Measurements from ENCODE around the gene HOGA1. TPM values are rescaled to one million over a fixed set of nuclear protein-coding genes. Genes with fewer than 3 reads are reported as not detected.

HOGA1 gene
- total RNA-seq, 8 experiments from 2014 or later: 0.27 to 11.5 (median 1.7) TPM

- in situ Hi-C loops (cut with MboI; ENCODE audit: low pct_unique_long_range_greater_than_20kb in 2 of 9, low sequenced_read_pairs in 9 of 9, unreplicated experiment in 9 of 9): no loop called here
- 67 to 100% (median 95%) methylated on average over 2 to 3 of the region's 15 CpGs; no CpG with 5 or more reads in 6 of the 10 experiments for WGBS, 10 experiments
Observed at GRCh38 chr10:97590082-97590747, 6.0 kb downstream of the HOGA1 start.

GRCh38 chr10:97590748-97591495, 6.7 kb downstream of the HOGA1 start:
- no peak for ATAC-seq (replicated peaks in 6 of 8)
- Histone ChIP-seq H3K27ac (no peak overlapping the region), H3K4me3 (no peak overlapping the region), H3K4me1 (replicated peaks in 1 of 2) (no peaks in the 10 kb centered on the region)
- in situ Hi-C loops (cut with MboI; ENCODE audit: low pct_unique_long_range_greater_than_20kb in 2 of 9, low sequenced_read_pairs in 9 of 9, unreplicated experiment in 9 of 9): no loop called here
- 10 to 100% (median 59%) methylated on average over 1 to 2 of the region's 5 CpGs; no CpG with 5 or more reads in 2 of the 10 experiments for WGBS, 10 experiments

More at GRCh38 chr10:97590082-97590747, 6.0 kb downstream of the HOGA1 start:
- Histone ChIP-seq H3K27ac (no peak overlapping the region), H3K4me1 (replicated peaks in 1 of 2) (no peaks in the 10 kb centered on the region), H3K4me3 (no peak overlapping the region)
- ATAC-seq (replicated peaks in 6 of 8): no peak

- in situ Hi-C loops (cut with MboI; ENCODE audit: low pct_unique_long_range_greater_than_20kb in 2 of 9, low sequenced_read_pairs in 9 of 9, unreplicated experiment in 9 of 9): no loop called here
- no peak overlapping the region for H3K27ac ChIP-seq
- H3K4me1 ChIP-seq (replicated peaks in 1 of 2): no peaks in the 10 kb centered on the region
- no peak overlapping the region for H3K4me3 ChIP-seq
- 14 to 100% (median 89%) methylated on average over 1 to 4 of the region's 4 CpGs; no CpG with 5 or more reads in 1 of the 10 experiments for WGBS, 10 experiments
- no peak for ATAC-seq (replicated peaks in 6 of 8)
Observed at GRCh38 chr10:97593421-97593820, 9.2 kb downstream of the HOGA1 start.

- in situ Hi-C loops (cut with MboI; ENCODE audit: low pct_unique_long_range_greater_than_20kb in 2 of 9, low sequenced_read_pairs in 9 of 9, unreplicated experiment in 9 of 9): no loop called here
- ATAC-seq (replicated peaks in 6 of 8): peak; percentile 68 to 85 (median 78)
- 8 to 79% (median 39%) methylated on average over 2 to 7 of the region's 10 CpGs for WGBS, 10 experiments
- Histone ChIP-seq H3K4me3 (no peak overlapping the region), H3K27ac (no peak overlapping the region), H3K4me1 (replicated peaks in 1 of 2) (no peaks in the 10 kb centered on the region)
Observed at GRCh38 chr10:97596101-97597082, 12.2 kb downstream of the HOGA1 start.

- no peaks in the 10 kb centered on the region for H3K4me1 ChIP-seq (replicated peaks in 1 of 2)
- 50 to 100% (median 93%) methylated on average over 1 to 2 of the region's 2 CpGs; no CpG with 5 or more reads in 5 of the 10 experiments for WGBS, 10 experiments
- H3K4me3 ChIP-seq: no peak overlapping the region
- H3K27ac ChIP-seq: no peak overlapping the region
- in situ Hi-C loops (cut with MboI; ENCODE audit: low pct_unique_long_range_greater_than_20kb in 2 of 9, low sequenced_read_pairs in 9 of 9, unreplicated experiment in 9 of 9): no loop called here
- no peak for ATAC-seq (replicated peaks in 6 of 8)
Observed at GRCh38 chr10:97597778-97598177, 13.6 kb downstream of the HOGA1 start.

GRCh38 chr10:97598407-97599271, 14.4 kb downstream of the HOGA1 start:
- no peaks in the 10 kb centered on the region for H3K4me1 ChIP-seq (replicated peaks in 1 of 2)
- no peak for ATAC-seq (replicated peaks in 6 of 8)
- 57 to 100% (median 100%) methylated on average over 1 to 6 of the region's 19 CpGs; no CpG with 5 or more reads in 3 of the 10 experiments for WGBS, 10 experiments
- in situ Hi-C loops (cut with MboI; ENCODE audit: low pct_unique_long_range_greater_than_20kb in 2 of 9, low sequenced_read_pairs in 9 of 9, unreplicated experiment in 9 of 9): no loop called here
- no peak overlapping the region for H3K4me3 ChIP-seq
- H3K27ac ChIP-seq: no peak overlapping the region

- H3K27ac ChIP-seq: no peak overlapping the region
- H3K4me1 ChIP-seq (replicated peaks in 1 of 2): no peaks in the 10 kb centered on the region
- no peak for ATAC-seq (replicated peaks in 6 of 8)
- 89 to 94% (median 89%) methylated on average over 3 of the region's 6 CpGs; no CpG with 5 or more reads in 7 of the 10 experiments for WGBS, 10 experiments
- H3K4me3 ChIP-seq: no peak overlapping the region
- in situ Hi-C loops (cut with MboI; ENCODE audit: low pct_unique_long_range_greater_than_20kb in 2 of 9, low sequenced_read_pairs in 9 of 9, unreplicated experiment in 9 of 9): no loop called here
Observed at GRCh38 chr10:97599272-97599619, 15.1 kb downstream of the HOGA1 start.

- 43 to 100% (median 90%) methylated on average over 1 of the region's 1 CpG; no CpG with 5 or more reads in 6 of the 10 experiments for WGBS, 10 experiments
- Histone ChIP-seq H3K4me3 (no peak overlapping the region), H3K4me1 (replicated peaks in 1 of 2) (no peaks in the 10 kb centered on the region), H3K27ac (no peak overlapping the region)
- in situ Hi-C loops (cut with MboI; ENCODE audit: low pct_unique_long_range_greater_than_20kb in 2 of 9, low sequenced_read_pairs in 9 of 9, unreplicated experiment in 9 of 9): no loop called here
- no peak for ATAC-seq (replicated peaks in 6 of 8)
Observed at GRCh38 chr10:97600616-97601015, 16.4 kb downstream of the HOGA1 start.

GRCh38 chr10:97601268-97602215, 17.4 kb downstream of the HOGA1 start:
- WGBS, 10 experiments: 45 to 100% (median 80%) methylated on average over 1 to 8 of the region's 21 CpGs
- H3K4me3 ChIP-seq: no peak overlapping the region
- H3K27ac ChIP-seq: no peak overlapping the region
- H3K4me1 ChIP-seq (replicated peaks in 1 of 2): no peaks in the 10 kb centered on the region
- in situ Hi-C loops (cut with MboI; ENCODE audit: low pct_unique_long_range_greater_than_20kb in 2 of 9, low sequenced_read_pairs in 9 of 9, unreplicated experiment in 9 of 9): no loop called here
- peak in 3 of 8 experiments; percentile 16 to 80 (median 34) for ATAC-seq (replicated peaks in 6 of 8)

GRCh38 chr10:97607095-97607636, 23.0 kb downstream of the HOGA1 start:
- peak in 5 of 8 experiments; percentile 59 to 96 (median 82) for ATAC-seq (replicated peaks in 6 of 8)
- H3K4me1 ChIP-seq (replicated peaks in 1 of 2): no peaks in the 10 kb centered on the region
- 77 to 100% (median 84%) methylated on average over 1 to 5 of the region's 5 CpGs; no CpG with 5 or more reads in 4 of the 10 experiments for WGBS, 10 experiments
- H3K4me3 ChIP-seq: no peak overlapping the region
- in situ Hi-C loops (cut with MboI; ENCODE audit: low pct_unique_long_range_greater_than_20kb in 2 of 9, low sequenced_read_pairs in 9 of 9, unreplicated experiment in 9 of 9): no loop called here
- H3K27ac ChIP-seq: no peak overlapping the region

GRCh38 chr10:97608991-97609561, 24.9 kb downstream of the HOGA1 start:
- in situ Hi-C loops (cut with MboI; ENCODE audit: low pct_unique_long_range_greater_than_20kb in 2 of 9, low sequenced_read_pairs in 9 of 9, unreplicated experiment in 9 of 9): no loop called here

More at GRCh38 chr10:97608991-97609561, 24.9 kb downstream of the HOGA1 start:
- Histone ChIP-seq H3K4me1 (replicated peaks in 1 of 2) (no peaks in the 10 kb centered on the region), H3K27ac (no peak overlapping the region), H3K4me3 (no peak overlapping the region)
- WGBS, 10 experiments: 33 to 100% (median 92%) methylated on average over 1 to 10 of the region's 13 CpGs; no CpG with 5 or more reads in 4 of the 10 experiments
- no peak for ATAC-seq (replicated peaks in 6 of 8)
